ENCODE measurements around the gene DDX60. TPM values are rescaled to one million over a fixed set of nuclear protein-coding genes. Genes with fewer than 3 reads are reported as not detected.

The DDX60 gene, protein sequence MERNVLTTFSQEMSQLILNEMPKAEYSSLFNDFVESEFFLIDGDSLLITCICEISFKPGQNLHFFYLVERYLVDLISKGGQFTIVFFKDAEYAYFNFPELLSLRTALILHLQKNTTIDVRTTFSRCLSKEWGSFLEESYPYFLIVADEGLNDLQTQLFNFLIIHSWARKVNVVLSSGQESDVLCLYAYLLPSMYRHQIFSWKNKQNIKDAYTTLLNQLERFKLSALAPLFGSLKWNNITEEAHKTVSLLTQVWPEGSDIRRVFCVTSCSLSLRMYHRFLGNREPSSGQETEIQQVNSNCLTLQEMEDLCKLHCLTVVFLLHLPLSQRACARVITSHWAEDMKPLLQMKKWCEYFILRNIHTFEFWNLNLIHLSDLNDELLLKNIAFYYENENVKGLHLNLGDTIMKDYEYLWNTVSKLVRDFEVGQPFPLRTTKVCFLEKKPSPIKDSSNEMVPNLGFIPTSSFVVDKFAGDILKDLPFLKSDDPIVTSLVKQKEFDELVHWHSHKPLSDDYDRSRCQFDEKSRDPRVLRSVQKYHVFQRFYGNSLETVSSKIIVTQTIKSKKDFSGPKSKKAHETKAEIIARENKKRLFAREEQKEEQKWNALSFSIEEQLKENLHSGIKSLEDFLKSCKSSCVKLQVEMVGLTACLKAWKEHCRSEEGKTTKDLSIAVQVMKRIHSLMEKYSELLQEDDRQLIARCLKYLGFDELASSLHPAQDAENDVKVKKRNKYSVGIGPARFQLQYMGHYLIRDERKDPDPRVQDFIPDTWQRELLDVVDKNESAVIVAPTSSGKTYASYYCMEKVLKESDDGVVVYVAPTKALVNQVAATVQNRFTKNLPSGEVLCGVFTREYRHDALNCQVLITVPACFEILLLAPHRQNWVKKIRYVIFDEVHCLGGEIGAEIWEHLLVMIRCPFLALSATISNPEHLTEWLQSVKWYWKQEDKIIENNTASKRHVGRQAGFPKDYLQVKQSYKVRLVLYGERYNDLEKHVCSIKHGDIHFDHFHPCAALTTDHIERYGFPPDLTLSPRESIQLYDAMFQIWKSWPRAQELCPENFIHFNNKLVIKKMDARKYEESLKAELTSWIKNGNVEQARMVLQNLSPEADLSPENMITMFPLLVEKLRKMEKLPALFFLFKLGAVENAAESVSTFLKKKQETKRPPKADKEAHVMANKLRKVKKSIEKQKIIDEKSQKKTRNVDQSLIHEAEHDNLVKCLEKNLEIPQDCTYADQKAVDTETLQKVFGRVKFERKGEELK (N-terminal part only)
- 100 to 1,000 TPM in 1 of 5 experiments, 10 to 100 TPM in 4; 15.8 to 121 (median 29.0) TPM for total RNA-seq
- polyA plus RNA-seq = 10 to 100 TPM; 19.0 to 35.6 TPM
- total RNA-seq = 68.0 reads per million, percentile 77 among the genes with 10 or more reads in this experiment

DNA sequence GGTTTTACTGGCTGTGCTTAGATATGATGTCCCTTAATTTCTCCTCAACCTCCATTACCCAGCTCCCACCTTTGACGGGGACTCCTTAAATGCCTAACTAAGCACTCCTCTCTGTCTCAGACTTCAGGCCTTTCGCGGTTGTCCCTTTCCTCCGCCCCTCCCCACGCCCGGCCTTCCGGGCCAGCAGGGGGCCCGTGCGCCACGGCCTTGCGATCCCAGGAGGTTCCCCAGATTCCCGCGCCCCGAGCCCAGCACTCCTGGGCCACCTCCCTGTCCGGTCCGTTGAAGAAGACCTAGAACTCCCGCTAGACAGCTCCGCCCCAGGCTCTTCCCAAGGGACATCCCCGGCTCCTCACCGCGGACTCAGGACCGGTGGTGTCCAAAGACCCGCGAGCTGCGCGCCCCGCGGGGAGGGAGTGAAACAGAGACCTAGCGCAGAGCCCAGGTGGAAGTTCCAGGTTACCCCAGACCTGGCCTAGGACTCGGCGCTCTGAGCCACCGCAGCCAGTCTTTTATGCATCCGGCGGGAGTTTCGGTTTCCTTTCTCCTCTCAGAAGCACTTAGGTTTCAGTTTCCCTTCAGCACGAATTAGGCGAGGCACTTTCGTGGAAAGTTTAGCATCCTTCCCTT lies at the start of gene DDX60:
TSS of gene DDX60 (minus strand) at position 487 of the 630 bp plus-strand sequence. CDS start 7,493 bp downstream, outside the sequence.
- ChIA-PET CTCF (no interaction called here), POLR2A (interaction anchor here (1.0 to 2.6 kb wide), 4 partner anchors 9 to 162 kb away, joined by 5 to 16 read pairs (median 6); partner anchors contain the start of gene DDX60L)
- Histone ChIP-seq H3K36me3 (ENCODE audit: control insufficient read depth in 2 of 3, insufficient read depth in 3 of 3, low read length in 3 of 3) (peaks cover 0 to 6% (median 0%) of the 10 kb centered on the region in 3 experiments), H3K27me3 (ENCODE audit: control insufficient read depth in 2 of 2, insufficient read depth in 2 of 2, low read length in 2 of 2) (no peaks in the 10 kb centered on the region), H3K27ac (ENCODE audit: low read depth, low read length) (peak within 1 kb of the TSS; percentile 95), H3K4me1 (ENCODE audit: control insufficient read depth in 2 of 2, insufficient read depth in 2 of 2, low read length in 2 of 2) (peaks cover 12 to 18% of the 10 kb centered on the region in 2 donors), H3K4me3 (ENCODE audit: low read length) (peak within 1 kb of the TSS; percentile 88), H3K9me3 (ENCODE audit: control insufficient read depth in 2 of 3, low read length in 3 of 3) (no peaks in the 10 kb centered on the region)
- peak within 1 kb of the TSS; percentile 84 to 99 (median 96) for H3K4me3 Mint-ChIP-seq
- H3K27me3 Mint-ChIP-seq = no peaks in the 10 kb centered on the region
- intact Hi-C loops (cut with micrococcal nuclease) = loop anchor here (1.0 to 5.0 kb wide), 13 partner anchors 44 to 1709 kb away; partner anchors contain the start of genes DDX60L (in 2 of the 2), MFAP3L (in 2 of the 2), NEK1 (in 2 of the 2) and CBR4 (in 1 of the 2)
- peak within 1 kb of the TSS; percentile 96 to 99 (median 99) for H3K27ac Mint-ChIP-seq
- ATAC-seq (peak; percentile 95), DNase-seq (peak; percentile 54 to 89 (median 85))
- peaks cover 0 to 14% (median 0%) of the 10 kb centered on the region in 11 donors for H3K9me3 Mint-ChIP-seq
- peaks cover 28 to 69% (median 59%) of the 10 kb centered on the region in 7 donors for H3K4me1 Mint-ChIP-seq
- H3K36me3 Mint-ChIP-seq = peaks cover 0 to 59% (median 11%) of the 10 kb centered on the region in 5 donors

DNA sequence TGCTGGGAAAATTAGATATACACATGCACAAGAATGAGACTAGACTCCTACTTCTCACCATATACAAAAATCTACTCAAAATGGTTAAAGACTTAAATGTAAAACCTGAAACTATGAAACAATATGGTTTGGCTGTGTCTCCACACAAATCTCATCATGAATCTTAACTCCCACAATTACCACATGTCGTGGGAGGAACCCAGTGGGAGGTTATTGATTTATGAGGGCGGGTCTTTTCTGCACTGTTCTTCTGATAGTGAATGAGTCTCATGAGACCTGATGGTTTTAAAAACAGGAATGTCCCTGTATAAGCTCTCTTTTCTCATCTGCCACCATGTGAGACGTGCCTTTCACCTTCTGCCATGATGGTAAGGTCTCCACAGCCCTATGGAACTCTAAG lies 48.5 kb upstream of the DDX60 start:
- POLR2A ChIA-PET = no interaction called here
- no peak overlapping the region for H3K27ac Mint-ChIP-seq
- ATAC-seq = no peak

DNA sequence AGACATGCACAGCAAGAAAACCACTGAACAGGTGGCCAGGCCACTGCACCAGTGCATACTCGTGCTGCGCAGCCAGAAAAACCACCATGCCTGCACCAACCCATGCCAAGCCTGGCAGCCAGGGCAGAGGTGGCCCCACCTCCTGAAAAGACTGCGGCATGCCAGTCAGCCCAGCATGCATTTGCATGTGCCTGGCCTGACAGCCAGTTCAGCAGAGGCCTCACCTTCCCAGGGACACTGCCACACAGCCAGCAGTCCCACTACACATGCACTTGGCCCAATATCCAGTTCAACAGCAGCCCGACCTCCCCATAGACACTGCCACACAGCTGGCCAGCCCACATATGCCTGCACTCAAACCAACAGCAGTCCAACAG lies 43.5 kb upstream of the DDX60 start:
- no peak overlapping the region for H3K4me3 ChIP-seq (ENCODE audit: low read length)
- H3K4me1 ChIP-seq (ENCODE audit: control insufficient read depth in 2 of 2, insufficient read depth in 2 of 2, low read length in 2 of 2) = no peaks in the 10 kb centered on the region
- no peak for ATAC-seq
- H3K27me3 Mint-ChIP-seq = no peaks in the 10 kb centered on the region
- no peak overlapping the region for H3K4me3 Mint-ChIP-seq
- intact Hi-C loops (cut with micrococcal nuclease) = loop anchor here in 1 of 2 donors (5.0 kb wide), 1 partner anchor 45 kb away; the partner anchor contains the start of gene DDX60
- H3K27me3 ChIP-seq (ENCODE audit: control insufficient read depth in 2 of 2, insufficient read depth in 2 of 2, low read length in 2 of 2) = no peaks in the 10 kb centered on the region
- H3K36me3 ChIP-seq (ENCODE audit: control insufficient read depth in 2 of 3, insufficient read depth in 3 of 3, low read length in 3 of 3) = peaks cover 4 to 48% (median 6%) of the 10 kb centered on the region in 3 experiments
- peaks cover 6 to 27% (median 10%) of the 10 kb centered on the region in 7 donors for H3K4me1 Mint-ChIP-seq
- H3K9me3 Mint-ChIP-seq = peaks cover 0 to 32% (median 9%) of the 10 kb centered on the region in 11 donors
- H3K36me3 Mint-ChIP-seq = peaks cover 38 to 95% (median 90%) of the 10 kb centered on the region in 5 donors
- no peak for DNase-seq
- no peak overlapping the region for H3K27ac ChIP-seq (ENCODE audit: low read depth, low read length)
- ChIA-PET CTCF (no interaction called here), POLR2A (no interaction called here)
- H3K9me3 ChIP-seq (ENCODE audit: control insufficient read depth in 2 of 3, low read length in 3 of 3) = no peaks in the 10 kb centered on the region
- no peak overlapping the region for H3K27ac Mint-ChIP-seq

More for the DNA sequence above, 48.5 kb upstream of the DDX60 start:
- Histone ChIP-seq H3K27me3 (ENCODE audit: control insufficient read depth in 2 of 2, insufficient read depth in 2 of 2, low read length in 2 of 2) (no peaks in the 10 kb centered on the region), H3K4me1 (ENCODE audit: control insufficient read depth in 2 of 2, insufficient read depth in 2 of 2, low read length in 2 of 2) (no peaks in the 10 kb centered on the region), H3K4me3 (ENCODE audit: low read length) (no peak overlapping the region), H3K27ac (ENCODE audit: low read depth, low read length) (no peak overlapping the region), H3K36me3 (ENCODE audit: control insufficient read depth in 2 of 3, insufficient read depth in 3 of 3, low read length in 3 of 3) (peaks cover 2 to 15% (median 4%) of the 10 kb centered on the region in 3 experiments), H3K9me3 (ENCODE audit: control insufficient read depth in 2 of 3, low read length in 3 of 3) (no peaks in the 10 kb centered on the region)
- no peak for DNase-seq
- CTCF ChIA-PET = no interaction called here
- peaks cover 20 to 93% (median 88%) of the 10 kb centered on the region in 5 donors for H3K36me3 Mint-ChIP-seq
- no peak overlapping the region for H3K4me3 Mint-ChIP-seq
- intact Hi-C loops (cut with micrococcal nuclease) = no loop called here
- no peaks in the 10 kb centered on the region for H3K27me3 Mint-ChIP-seq
- peaks cover 0 to 39% (median 8%) of the 10 kb centered on the region in 11 donors for H3K9me3 Mint-ChIP-seq
- peaks cover 6 to 27% (median 10%) of the 10 kb centered on the region in 7 donors for H3K4me1 Mint-ChIP-seq

DNA sequence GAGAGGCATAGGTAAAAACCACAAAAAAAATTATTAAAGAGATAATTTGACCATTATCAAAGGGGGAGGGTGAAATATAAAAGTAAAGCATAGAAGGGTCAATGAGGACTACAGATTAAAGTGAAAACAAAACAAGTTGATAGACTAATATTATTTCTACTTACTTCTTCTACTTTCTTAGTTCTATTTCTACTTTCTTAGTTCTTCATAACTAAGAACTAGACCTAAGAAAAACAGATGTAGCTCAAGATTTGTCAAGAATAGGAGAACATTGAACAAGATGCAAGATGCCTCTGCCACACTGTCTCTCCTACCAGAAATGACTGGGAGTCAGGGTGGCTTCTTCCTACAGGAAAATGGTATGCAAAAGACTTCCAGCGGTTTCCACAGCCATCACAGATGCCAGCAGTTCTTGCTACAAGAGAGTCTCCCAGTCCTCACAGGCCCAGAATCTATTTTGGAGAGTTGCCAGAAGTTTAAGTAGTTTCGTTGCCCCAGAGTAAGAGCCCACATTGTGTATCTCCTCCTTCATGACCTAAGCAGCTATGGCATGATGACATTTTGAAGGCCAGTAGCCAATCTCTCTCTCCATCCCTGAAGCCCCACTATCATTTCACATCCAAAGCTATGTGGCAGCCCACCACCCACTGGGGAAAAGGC lies 42.9 kb upstream of the DDX60 start:
- no peaks in the 10 kb centered on the region for H3K27me3 Mint-ChIP-seq
- no peak overlapping the region for H3K27ac Mint-ChIP-seq
- no peak overlapping the region for H3K27ac ChIP-seq (ENCODE audit: low read depth, low read length)
- H3K27me3 ChIP-seq (ENCODE audit: control insufficient read depth in 2 of 2, insufficient read depth in 2 of 2, low read length in 2 of 2) = no peaks in the 10 kb centered on the region
- no peaks in the 10 kb centered on the region for H3K9me3 ChIP-seq (ENCODE audit: control insufficient read depth in 2 of 3, low read length in 3 of 3)
- peaks cover 6 to 27% (median 10%) of the 10 kb centered on the region in 7 donors for H3K4me1 Mint-ChIP-seq
- no peak overlapping the region for H3K4me3 Mint-ChIP-seq
- ChIA-PET POLR2A (no interaction called here), CTCF (no interaction called here)
- H3K4me1 ChIP-seq (ENCODE audit: control insufficient read depth in 2 of 2, insufficient read depth in 2 of 2, low read length in 2 of 2) = no peaks in the 10 kb centered on the region
- peaks cover 0 to 35% (median 9%) of the 10 kb centered on the region in 11 donors for H3K9me3 Mint-ChIP-seq
- intact Hi-C loops (cut with micrococcal nuclease) = loop anchor here in 1 of 2 donors (5.0 kb wide), 1 partner anchor 44 kb away; the partner anchor contains the start of gene DDX60
- peaks cover 41 to 98% (median 93%) of the 10 kb centered on the region in 5 donors for H3K36me3 Mint-ChIP-seq
- H3K36me3 ChIP-seq (ENCODE audit: control insufficient read depth in 2 of 3, insufficient read depth in 3 of 3, low read length in 3 of 3) = peaks cover 4 to 52% (median 6%) of the 10 kb centered on the region in 3 experiments
- DNase-seq = no peak
- ATAC-seq = no peak
- H3K4me3 ChIP-seq (ENCODE audit: low read length) = no peak overlapping the region

DNA sequence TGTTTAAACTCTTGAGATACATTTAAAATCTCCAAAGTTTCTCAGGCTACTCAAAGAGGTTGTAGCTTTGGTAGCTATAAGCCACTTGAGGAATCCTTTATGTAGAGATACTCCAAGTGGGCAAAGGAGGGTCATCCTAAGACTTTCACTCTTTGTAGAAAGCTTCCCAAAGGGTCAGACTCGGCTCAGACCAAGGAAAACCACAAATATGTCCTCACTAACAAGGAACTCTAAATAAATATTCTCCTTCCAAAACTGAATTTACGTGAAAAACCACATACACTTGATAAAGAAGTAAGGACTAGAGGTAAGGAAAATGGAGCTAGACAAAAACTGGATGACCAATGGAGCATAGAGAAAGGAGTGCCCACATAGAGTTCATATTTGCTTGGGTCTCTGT lies 41.7 kb upstream of the DDX60 start:
- no peaks in the 10 kb centered on the region for H3K27me3 Mint-ChIP-seq
- peaks cover 6 to 27% (median 10%) of the 10 kb centered on the region in 7 donors for H3K4me1 Mint-ChIP-seq

More for the DNA sequence above, 41.7 kb upstream of the DDX60 start:
- intact Hi-C loops (cut with micrococcal nuclease) = loop anchor here in 1 of 2 donors (5.0 kb wide), 1 partner anchor 43 kb away; the partner anchor contains the start of gene DDX60
- peaks cover 4 to 56% (median 6%) of the 10 kb centered on the region in 3 experiments for H3K36me3 ChIP-seq (ENCODE audit: control insufficient read depth in 2 of 3, insufficient read depth in 3 of 3, low read length in 3 of 3)
- H3K27me3 ChIP-seq (ENCODE audit: control insufficient read depth in 2 of 2, insufficient read depth in 2 of 2, low read length in 2 of 2) = no peaks in the 10 kb centered on the region
- H3K4me3 ChIP-seq (ENCODE audit: low read length) = no peak overlapping the region
- H3K9me3 ChIP-seq (ENCODE audit: control insufficient read depth in 2 of 3, low read length in 3 of 3) = no peaks in the 10 kb centered on the region
- H3K27ac Mint-ChIP-seq = no peak overlapping the region
- H3K4me1 ChIP-seq (ENCODE audit: control insufficient read depth in 2 of 2, insufficient read depth in 2 of 2, low read length in 2 of 2) = no peaks in the 10 kb centered on the region
- no peak overlapping the region for H3K27ac ChIP-seq (ENCODE audit: low read depth, low read length)
- ATAC-seq (no peak), DNase-seq (no peak)
- H3K36me3 Mint-ChIP-seq = peaks cover 41 to 96% (median 90%) of the 10 kb centered on the region in 5 donors
- H3K4me3 Mint-ChIP-seq = no peak overlapping the region
- CTCF ChIA-PET = no interaction called here
- POLR2A ChIA-PET = no interaction called here
- H3K9me3 Mint-ChIP-seq = peaks cover 0 to 38% (median 6%) of the 10 kb centered on the region in 11 donors
